Measurements from ENCODE around the gene C4orf33.

DNA sequence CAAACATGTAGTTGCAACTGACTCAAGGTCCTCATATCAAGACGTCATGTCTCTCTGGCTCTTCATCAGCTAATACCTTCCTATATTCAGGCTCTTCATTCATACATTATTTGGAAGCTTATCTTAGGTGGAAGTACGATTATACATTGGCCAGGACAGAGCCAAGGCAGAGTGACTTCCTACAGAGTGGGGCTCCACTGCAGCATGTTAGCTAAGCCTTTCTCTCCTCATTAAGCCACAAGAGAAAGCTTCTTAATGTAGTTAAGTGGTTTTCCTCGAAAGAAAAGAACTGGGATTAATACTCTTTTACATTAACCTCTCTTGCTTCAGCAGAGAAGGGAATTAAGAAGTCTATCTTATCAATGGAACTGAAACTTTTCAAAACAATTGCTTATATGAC, 15.0 kb downstream of the C4orf33 start:
- no peak for TF ChIP-seq FOXK2 (IDR thresholded peaks at IDR 0.05)
- TF ChIP-seq, protein P1, sequence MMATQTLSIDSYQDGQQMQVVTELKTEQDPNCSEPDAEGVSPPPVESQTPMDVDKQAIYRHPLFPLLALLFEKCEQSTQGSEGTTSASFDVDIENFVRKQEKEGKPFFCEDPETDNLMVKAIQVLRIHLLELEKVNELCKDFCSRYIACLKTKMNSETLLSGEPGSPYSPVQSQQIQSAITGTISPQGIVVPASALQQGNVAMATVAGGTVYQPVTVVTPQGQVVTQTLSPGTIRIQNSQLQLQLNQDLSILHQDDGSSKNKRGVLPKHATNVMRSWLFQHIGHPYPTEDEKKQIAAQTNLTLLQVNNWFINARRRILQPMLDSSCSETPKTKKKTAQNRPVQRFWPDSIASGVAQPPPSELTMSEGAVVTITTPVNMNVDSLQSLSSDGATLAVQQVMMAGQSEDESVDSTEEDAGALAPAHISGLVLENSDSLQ (IDR thresholded peaks at IDR 0.05): no peak
- no peak for TF ChIP-seq SP1 (IDR thresholded peaks at IDR 0.05)
- no peak for TF ChIP-seq TARDBP (IDR thresholded peaks at IDR 0.05)
- TF ChIP-seq CTBP1 (IDR thresholded peaks at IDR 0.05; ENCODE audit: borderline replicate concordance): no peak
